K562 treated with DMSO at 1 percent for 12 hours (cell line): Measurements from ENCODE around the gene SERAC1. TPM values are rescaled to one million over a fixed set of nuclear protein-coding genes. Genes with fewer than 3 reads are reported as not detected.

Experiments used
- total RNA-seq: library from RNA; unstranded; fragments of 300-600 nt; gene quantifications from 2 replicates; pipeline ENCODE4 v1.2.3, GENCODE V29; 2022; ENCODE audit not compliant: insufficient read depth

Gene SERAC1
- 3.0 and 8.6 TPM in 2 replicates for total RNA-seq

GRCh38 chr6:158168040-158168289, at the start of gene SERAC1:
SERAC1 (minus strand) TSS chr6:158168262; CDS start chr6:158158363, 9,899 bp downstream.

Other genes starting within 250 kb of the SERAC1 start
- 5.5 and 16.9 TPM in 2 replicates for gene SYNJ2, start 186.4 kb downstream of the SERAC1 start, total RNA-seq
- 3.2 and 4.5 TPM in 2 replicates for gene GTF2H5, start 88 bp upstream of the SERAC1 start, total RNA-seq
- 1.5 and 9.0 TPM in 2 replicates for gene TULP4, start 144.2 kb upstream of the SERAC1 start, total RNA-seq